Stimulated activated CD8-positive, alpha-beta memory T cell treated with anti-CD3 and anti-CD28 coated beads, Interleukin-7, amount 100 ng/mL, for 48 hours (primary cell): ENCODE measurements around the gene CCL7.

ENCODE experiments used
- DNase-seq, 2 donors: peaks; one replicate each; pipeline ENCODE4 v3.0.0-alpha.2; 2020; ENCODE audit warnings: low read depth in 1 of 2; ENCODE audit errors: extremely low read depth in 1 of 2

The CCL7 gene

GRCh38 chr17:34246446-34246845 is 23.6 kb upstream of the CCL7 start:
- no peak for DNase-seq

DNA sequence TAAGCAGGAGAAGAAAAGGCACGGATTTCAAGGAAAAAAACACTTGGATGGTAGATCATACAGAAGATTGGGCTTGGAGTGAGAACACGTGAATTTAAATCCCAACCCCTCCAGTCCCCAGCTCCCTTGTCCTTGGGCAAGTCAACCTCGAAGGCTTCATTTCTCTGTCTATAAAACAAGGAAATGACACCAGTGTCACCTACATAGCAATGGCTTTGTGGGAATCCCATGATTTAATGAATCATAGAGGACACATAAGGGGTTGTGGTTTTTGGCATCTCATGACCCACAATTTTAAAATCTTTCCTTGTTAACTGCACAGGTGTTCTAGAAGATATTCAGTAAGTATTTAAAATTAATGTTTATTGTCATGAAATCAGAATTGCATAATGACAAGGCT is 23.1 kb upstream of the CCL7 start:
- no peak for DNase-seq

DNA sequence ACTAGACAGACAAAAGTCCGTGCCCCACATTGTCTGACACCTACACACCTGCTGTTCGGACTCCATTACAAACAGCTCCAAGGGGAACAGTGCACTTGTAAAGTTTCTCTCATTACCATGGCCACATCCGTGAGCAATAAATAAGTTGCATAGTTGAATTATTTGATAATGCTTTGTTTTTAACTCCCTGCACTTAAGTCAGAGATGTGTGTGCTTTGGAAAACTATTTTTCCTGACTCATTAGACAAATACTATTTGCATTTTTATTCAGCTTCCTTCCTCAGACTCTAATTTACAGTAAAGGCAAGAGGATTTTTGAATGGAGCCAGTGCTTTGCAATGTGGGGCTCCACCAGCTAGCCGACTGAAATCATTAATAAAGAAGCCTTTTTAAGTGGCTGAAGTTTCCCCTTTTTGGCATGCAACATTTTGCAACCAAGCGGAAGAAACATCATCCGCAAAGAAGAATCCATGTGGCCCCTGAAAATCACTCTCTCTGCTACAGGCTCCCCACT is 21.5 kb upstream of the CCL7 start:
- DNase-seq, result no peak

GRCh38 chr17:34249061-34249460 is 21.0 kb upstream of the CCL7 start:
- DNase-seq, result no peak

GRCh38 chr17:34249478-34249877 is 20.5 kb upstream of the CCL7 start:
- DNase-seq, result no peak

DNA sequence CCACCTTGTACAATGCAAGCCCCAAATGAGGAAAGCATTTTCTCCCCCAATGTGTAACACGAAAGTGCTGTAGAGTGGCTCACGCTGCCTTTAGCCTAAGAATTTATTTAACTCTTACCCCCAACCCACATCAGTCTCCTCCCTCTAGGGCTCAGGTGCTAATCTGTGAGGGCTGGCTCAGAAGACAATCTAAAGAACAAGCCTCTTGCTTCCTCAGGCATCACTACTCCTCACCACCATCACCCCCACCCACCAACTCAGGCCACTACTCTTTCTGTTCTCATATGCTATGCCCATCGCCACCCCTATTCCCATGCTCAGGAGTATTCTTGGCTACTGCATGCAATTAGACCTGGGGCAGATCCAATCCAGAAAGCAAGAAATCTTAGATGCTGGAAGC is 18.8 kb upstream of the CCL7 start:
- no peak for DNase-seq

- DNase-seq, result no peak
Observed at GRCh38 chr17:34252095-34252443, 18.0 kb upstream of the CCL7 start.

- DNase-seq, result no peak
Observed at GRCh38 chr17:34252444-34253138, 17.4 kb upstream of the CCL7 start.

GRCh38 chr17:34253139-34253525 is 16.9 kb upstream of the CCL7 start:
- no peak for DNase-seq

DNA sequence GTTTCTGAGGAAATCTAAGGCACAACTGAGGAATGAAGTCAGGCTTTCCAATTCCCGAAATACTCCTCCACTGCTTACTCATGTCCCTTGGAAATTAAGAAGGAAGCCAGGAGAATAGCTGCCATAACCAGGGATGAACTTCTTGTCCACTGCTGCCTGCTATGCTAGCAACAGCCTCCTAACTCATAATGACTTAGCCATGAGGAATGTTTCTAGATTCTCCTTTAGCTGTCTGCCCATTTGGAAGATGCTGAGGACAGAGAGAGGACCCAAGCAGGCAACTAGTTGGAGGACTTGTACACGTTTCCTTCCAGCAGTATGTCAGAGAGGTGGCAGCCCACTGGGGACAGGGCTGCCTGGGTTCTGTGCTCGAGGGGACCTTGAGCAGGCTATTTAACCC is 15.9 kb upstream of the CCL7 start:
- no peak for DNase-seq

GRCh38 chr17:34254651-34255380 is 15.2 kb upstream of the CCL7 start, which contains the start of gene CCL2:
CCL2 (plus strand) TSS chr17:34255285; CDS start chr17:34255350, 65 bp downstream.
- no peak for DNase-seq

DNA sequence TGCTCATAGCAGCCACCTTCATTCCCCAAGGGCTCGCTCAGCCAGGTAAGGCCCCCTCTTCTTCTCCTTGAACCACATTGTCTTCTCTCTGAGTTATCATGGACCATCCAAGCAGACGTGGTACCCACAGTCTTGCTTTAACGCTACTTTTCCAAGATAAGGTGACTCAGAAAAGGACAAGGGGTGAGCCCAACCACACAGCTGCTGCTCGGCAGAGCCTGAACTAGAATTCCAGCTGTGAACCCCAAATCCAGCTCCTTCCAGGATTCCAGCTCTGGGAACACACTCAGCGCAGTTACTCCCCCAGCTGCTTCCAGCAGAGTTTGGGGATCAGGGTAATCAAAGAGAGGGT is 14.7 kb upstream of the CCL7 start:
- no peak for DNase-seq

GRCh38 chr17:34255841-34256240 is 14.2 kb upstream of the CCL7 start:
- no peak for DNase-seq

- no peak for DNase-seq
Observed at GRCh38 chr17:34257299-34257985, 12.6 kb upstream of the CCL7 start.

DNA sequence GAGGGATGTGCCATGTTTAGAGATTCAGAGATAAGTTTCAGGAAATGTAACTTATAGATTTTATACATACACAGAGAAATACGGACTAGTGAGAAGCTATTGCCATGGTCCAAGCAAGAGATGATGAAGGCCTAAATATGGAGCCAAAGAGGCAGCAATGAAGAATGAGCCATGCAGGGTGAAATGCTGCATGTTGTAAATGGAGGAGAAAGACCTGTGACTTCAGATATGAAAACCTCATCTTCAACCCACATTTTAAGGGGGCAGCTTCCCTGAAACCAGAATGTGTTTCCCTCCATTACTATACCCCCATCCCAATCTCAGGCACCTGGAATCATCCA is 12.1 kb upstream of the CCL7 start:
- DNase-seq, result no peak

- DNase-seq, result no peak
Observed at GRCh38 chr17:34259146-34259545, 10.9 kb upstream of the CCL7 start.

DNA sequence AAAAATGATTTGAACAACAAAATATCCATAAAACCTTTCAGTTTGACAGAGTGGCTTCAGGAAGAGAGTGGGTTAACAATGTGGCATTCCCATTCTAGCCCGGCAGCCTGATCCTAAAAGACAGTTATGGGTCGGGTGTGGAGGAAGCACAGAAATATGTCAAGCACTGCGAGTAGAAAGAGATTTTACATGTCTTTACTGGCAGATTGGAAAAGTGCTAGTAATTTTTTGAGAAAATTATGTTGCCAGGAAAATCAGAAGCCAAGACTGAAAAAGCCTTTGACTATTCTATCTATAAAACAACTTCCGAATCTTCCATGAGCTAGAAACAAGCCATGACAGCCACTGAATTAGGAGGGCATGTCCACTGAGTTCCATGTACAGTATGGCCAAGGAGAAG is 9.2 kb upstream of the CCL7 start:
- DNase-seq, result no peak

- DNase-seq, result no peak
Observed at GRCh38 chr17:34261568-34262337, 8.3 kb upstream of the CCL7 start.

- DNase-seq, result no peak
Observed at GRCh38 chr17:34265711-34266110, 4.3 kb upstream of the CCL7 start.

DNA sequence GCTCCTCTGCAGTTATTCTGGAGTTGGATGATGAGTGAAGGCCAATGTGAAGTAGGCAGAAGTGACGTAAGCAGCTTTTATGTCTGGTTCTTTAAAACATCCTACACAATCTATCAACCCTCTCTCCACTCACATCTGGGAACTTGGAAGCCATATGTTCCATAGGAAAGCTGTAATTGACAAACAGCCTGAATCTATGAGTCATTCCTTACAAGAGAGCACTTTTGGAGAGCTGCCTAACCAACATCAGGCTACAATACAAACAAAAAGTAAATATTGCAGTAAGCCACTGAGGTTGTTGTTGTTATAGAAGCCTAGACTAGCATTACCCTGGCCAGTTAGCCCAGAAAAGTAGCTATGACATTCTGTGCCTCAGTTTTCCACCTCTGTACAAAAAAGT is 5.9 kb downstream of the CCL7 start:
- DNase-seq, result no peak

- no peak for DNase-seq
Observed at GRCh38 chr17:34276826-34277225, 6.8 kb downstream of the CCL7 start.
